GM13977 (cell line): ENCODE data around the gene PDE4D.

Source experiments
- DNase-seq: peaks from one replicate; pipeline ENCODE4 v3.0.0; 2012; ENCODE audit warnings: low spot score
- in situ Hi-C: fragments of 300-500 bp; cut with MboI; formaldehyde crosslinking; loops from one replicate; pipeline ENCODE4 v1.12.0; 2022; ENCODE audit warnings: low sequenced_read_pairs, low pct_unique_long_range_greater_than_20kb, mixed read lengths, inconsistent platforms; ENCODE audit not compliant: unreplicated experiment
- TF ChIP-seq, protein P1 (sequence below): IDR thresholded peaks from 2 replicates; pipeline ENCODE4 v1.5.1; 2012; ENCODE audit warnings: mild to moderate bottlenecking, control low read depth; ENCODE audit not compliant: insufficient read depth; ENCODE audit errors: extremely low read depth, missing control alignments

Gene PDE4D

DNA sequence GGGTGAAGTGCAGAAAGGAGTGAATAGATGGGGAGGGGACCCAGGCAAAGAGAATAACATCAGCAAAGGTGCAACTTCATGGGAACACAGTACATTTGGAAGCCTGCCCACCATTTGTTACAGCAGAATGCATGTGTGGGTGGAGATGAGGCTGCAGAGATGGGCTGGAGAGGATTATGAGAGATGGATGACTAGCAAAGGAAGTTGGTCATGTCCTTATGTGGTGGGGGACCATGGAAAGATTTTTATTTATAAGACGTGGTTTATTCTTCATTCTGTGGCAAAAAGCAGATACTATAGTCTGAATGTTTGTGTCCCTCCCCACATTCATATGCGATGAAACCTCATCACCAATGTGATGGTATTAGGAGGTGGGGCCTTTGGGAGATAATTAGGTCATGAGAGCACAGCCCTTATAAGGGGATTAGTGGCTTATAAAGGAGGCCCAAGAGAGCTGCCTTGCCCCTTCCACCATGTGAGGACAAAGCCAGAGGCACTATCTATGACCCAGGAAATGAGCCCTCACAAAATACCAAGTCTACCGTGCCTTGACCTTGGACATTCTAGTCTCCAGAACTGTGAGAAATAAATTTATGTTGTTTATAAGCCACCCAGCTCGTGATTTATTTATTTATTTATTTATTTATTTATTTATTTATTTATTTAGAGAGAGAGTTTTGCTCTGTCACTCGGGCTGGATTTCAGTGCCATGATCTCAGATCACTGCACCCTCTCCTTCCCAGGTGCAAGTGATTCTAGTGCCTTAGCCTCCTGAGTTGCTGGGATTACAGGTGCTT, 827.0 kb downstream of the PDE4D start:
- no peak for DNase-seq
- TF ChIP-seq, protein P1, sequence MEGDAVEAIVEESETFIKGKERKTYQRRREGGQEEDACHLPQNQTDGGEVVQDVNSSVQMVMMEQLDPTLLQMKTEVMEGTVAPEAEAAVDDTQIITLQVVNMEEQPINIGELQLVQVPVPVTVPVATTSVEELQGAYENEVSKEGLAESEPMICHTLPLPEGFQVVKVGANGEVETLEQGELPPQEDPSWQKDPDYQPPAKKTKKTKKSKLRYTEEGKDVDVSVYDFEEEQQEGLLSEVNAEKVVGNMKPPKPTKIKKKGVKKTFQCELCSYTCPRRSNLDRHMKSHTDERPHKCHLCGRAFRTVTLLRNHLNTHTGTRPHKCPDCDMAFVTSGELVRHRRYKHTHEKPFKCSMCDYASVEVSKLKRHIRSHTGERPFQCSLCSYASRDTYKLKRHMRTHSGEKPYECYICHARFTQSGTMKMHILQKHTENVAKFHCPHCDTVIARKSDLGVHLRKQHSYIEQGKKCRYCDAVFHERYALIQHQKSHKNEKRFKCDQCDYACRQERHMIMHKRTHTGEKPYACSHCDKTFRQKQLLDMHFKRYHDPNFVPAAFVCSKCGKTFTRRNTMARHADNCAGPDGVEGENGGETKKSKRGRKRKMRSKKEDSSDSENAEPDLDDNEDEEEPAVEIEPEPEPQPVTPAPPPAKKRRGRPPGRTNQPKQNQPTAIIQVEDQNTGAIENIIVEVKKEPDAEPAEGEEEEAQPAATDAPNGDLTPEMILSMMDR, result no peak
- in situ Hi-C loops, result no loop called here

DNA sequence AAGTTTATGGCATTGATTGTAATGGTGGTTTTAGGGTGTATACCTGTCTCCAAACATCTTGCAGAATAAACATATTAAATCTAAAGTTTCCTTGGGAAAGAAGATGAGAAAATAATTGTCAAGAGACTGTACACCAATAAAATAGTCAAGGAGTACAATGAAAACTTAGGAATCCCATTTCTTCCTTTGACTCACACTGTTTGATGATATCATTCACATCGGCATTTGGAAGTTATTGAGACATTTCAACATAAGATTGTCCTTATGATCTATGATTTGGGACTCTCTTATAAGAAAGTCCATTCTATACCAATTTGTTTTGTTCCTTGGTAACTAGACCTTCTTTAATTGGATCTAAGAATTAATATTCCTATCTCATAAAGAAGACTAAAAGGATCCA, 828.0 kb downstream of the PDE4D start:
- no peak for DNase-seq
- TF ChIP-seq, protein P1, result no peak
- in situ Hi-C loops, result no loop called here

DNA sequence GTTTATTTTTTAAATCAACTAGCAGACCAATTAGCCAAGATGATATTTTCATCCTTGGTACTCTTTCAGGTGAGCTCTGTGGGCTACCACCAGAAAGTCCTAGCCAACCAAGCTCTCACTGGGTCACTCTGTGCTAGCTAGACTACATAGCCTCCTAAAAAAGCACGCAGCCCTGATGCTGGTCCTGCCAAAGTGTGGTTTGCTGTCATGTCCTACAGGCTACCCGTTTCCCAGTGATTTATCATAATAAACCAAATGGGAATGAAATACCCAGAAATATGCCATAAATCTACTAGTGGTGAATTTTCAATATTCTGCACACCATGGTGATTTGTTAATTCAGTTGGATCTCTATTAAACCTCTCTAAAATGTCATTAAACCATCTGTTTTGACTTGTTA, 829.2 kb downstream of the PDE4D start:
- no peak for DNase-seq
- TF ChIP-seq, protein P1, result no peak

DNA sequence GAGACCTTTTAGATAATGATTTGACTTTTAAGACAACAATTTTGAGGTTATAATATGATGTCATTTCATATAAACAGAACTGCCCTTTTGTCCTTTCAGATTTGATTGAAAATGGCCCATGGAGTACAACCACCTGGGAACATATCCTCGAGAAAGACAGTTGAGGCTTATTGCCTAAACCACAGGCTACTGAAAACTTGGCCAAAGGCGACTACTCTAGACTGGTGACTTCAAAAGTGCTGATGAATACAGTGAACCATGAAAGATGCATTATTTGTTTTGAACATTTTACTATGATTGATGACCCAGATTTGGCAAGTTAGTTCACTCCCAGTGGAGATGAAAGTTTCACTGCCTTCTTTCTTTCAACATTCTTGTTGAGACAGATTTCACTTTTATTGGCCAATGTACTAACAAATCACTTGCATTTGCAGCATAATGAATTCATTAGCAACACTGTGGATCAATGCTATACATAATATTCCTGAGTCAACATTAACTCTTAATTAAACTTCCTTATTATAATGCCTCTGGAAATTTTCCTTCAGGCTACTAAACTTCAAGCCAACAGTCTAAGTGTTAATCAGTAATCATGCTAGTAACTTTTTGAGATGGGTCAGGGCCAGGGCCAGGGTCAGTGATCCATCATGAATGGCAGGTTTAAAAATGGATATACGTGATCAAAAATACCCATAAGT, 830.4 kb downstream of the PDE4D start:
- no peak for DNase-seq
- TF ChIP-seq, protein P1, result no peak
- in situ Hi-C loops, result no loop called here

More for the DNA sequence above, 829.2 kb downstream of the PDE4D start:
- in situ Hi-C loops, result no loop called here

DNA sequence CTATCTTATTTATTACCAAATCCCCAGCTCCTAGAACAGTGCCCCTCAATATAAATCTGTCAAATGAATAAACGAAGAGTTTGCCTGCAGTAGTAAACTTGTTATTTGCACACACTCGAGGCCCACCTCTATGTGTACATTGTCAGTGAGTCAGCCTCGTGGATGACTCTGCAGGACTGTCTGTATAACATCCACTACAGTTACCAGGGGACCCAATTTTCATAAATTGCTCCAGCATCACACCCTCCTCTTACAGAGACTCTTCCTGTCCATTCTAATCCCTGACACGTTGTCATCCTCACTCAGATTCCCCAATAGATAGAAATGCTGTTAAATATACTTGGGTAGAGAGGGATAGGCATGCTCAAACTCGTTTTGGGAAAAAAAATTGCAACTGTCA, 832.1 kb downstream of the PDE4D start:
- in situ Hi-C loops, result no loop called here
- TF ChIP-seq, protein P1, result no peak
- DNase-seq, result no peak

DNA sequence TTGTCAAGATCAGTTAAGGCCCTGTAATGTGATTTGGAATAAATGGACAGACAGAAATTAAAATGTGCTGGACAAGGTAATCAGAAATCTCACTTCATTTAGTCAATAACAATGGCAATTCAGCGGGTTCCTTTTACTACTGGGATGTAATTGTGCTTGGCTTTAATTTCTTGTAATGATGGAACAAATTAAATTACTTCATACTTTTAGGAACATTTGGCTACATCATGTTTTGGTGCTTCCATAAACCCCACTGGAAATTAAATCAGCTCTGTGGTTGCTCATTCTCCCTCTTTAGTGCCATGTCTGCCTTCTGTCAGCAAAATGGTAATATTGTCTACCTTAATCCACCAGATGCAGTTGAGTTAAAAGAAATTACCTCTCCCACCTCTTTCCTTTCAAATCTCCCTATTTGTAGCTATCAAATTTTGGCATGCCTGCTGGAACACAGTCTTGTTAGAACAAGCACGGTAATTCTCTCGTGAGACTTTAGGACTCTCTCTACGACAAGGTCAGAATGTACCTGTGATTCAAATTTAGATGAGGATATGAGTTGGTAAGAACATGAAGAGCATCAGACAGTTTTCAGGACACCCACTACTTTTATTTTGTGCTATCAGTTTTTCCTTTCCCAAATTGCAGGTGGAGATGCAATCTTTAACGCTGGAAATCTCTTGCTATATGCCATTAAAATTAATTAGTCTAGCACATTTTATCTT, 834.4 kb downstream of the PDE4D start:
- TF ChIP-seq, protein P1, result no peak
- no peak for DNase-seq
- in situ Hi-C loops, result no loop called here
